HL-60 (cell line): ENCODE measurements around the gene CHTF8.

Experiments used
- CTCF ChIP-seq: IDR thresholded peaks from one replicate; pipeline ENCODE4 v1.5.1; 2011; ENCODE audit warnings: low read length, control low read depth, inconsistent platforms; ENCODE audit not compliant: insufficient read depth
- GABPA ChIP-seq: IDR thresholded peaks from 2 replicates; pipeline ENCODE4 v1.6.1; 2012; ENCODE audit warnings: low read depth
- REST ChIP-seq: IDR thresholded peaks from 2 replicates; pipeline ENCODE4 v1.6.1; 2012; ENCODE audit warnings: low read depth; ENCODE audit not compliant: insufficient replicate concordance

- TF ChIP-seq CTCF (no peak), REST (no peak), GABPA (no peak)
These were observed 22.7 kb downstream of the CHTF8 start for GRCh38 chr16:69109486-69110270.
